ENCODE data around the gene C1QTNF8. TPM values are rescaled to one million over a fixed set of nuclear protein-coding genes. Genes with fewer than 3 reads are reported as not detected.

C1QTNF8 gene
- total RNA-seq, 6 donors from 2014 or later = 0.30 TPM; not detected in 5

DNA sequence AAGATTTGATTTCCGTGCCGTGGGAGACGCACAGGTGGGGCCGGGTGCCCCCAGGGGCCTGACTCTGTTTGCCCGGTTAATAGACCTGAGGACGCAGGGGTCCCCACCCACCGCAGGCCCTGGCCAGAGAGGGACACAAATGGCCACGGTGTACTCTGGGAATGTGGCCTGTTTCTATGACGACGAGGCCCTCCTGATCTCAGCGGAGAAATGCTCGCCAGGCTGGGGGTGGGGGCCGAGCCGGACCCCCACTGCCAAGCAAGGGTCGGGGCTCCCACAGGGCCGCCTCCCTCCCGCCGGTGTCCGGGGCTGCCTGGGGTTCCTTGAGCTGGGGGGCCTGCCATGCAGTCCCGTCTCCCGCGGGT lies 24.5 kb upstream of the C1QTNF8 start:
- H3K4me3 ChIP-seq = no peak overlapping the region
- H3K36me3 ChIP-seq = no peaks in the 10 kb centered on the region
- ATAC-seq (ENCODE audit: low FRiP score in 2 of 2) (no peak), DNase-seq (no peak)
- H3K9me3 ChIP-seq = no peaks in the 10 kb centered on the region
- WGBS, 2 donors = 46 to 69% methylated on average over 14 to 21 of the region's 22 CpGs
- TF ChIP-seq POLR2A (IDR thresholded peaks at IDR 0.05) (no peak), POLR2AphosphoS5 (IDR thresholded peaks at IDR 0.05) (no peak), EP300 (IDR thresholded peaks at IDR 0.05) (no peak), CTCF (IDR thresholded peaks at IDR 0.05) (no peak)
- H3K27ac ChIP-seq = no peak overlapping the region
- peaks cover 0 to 6% (median 0%) of the 10 kb centered on the region in 4 donors for H3K27me3 ChIP-seq
- H3K4me1 ChIP-seq = no peaks in the 10 kb centered on the region

DNA sequence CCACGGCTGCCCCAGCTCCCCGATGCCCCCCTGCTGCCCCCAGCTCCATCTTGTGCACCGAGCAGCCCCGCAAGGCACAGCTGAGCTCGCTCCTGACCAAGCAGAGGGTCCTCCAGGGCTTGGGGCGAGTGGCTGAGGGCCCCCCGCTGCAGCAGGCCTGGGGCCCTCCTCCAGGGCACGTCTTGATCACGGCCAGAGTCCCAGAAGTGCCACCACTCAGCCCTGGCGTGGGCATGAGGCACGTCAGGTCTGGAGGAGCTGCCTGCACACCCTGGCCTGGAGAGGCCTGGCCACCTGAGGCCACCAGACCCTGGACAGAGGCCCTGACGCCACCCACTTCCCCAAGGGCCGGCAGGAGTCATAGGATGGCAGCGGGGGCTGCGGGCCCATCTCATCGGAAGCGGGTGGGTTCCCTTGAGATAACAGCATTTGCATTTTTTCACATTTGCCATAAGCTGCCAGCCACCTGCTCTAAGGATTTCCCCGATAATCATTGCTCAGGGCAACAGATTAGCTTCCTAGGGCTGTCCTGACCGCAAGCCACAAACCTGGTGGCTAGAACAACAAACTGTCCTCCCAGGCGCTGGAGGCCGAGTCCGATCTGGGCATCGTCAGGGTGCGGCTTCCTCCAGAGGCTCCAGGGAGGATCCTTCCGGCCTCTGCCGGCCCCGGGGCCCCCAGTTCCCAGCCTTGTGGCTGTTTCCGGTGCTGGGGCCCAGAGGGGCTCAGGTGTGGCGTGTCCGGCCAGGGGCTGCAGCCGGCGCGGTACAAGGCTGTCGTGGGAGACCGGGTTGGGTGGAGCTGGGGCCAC lies 23.9 kb upstream of the C1QTNF8 start:
- ATAC-seq (ENCODE audit: low FRiP score in 2 of 2) (no peak), DNase-seq (peak in 1 of 2 donors; percentile 81)
- H3K4me1 ChIP-seq = no peaks in the 10 kb centered on the region
- 61 to 68% methylated on average over 29 to 30 of the region's 35 CpGs for WGBS, 2 donors
- no peaks in the 10 kb centered on the region for H3K36me3 ChIP-seq
- H3K27me3 ChIP-seq = peaks cover 0 to 6% (median 0%) of the 10 kb centered on the region in 4 donors
- H3K4me3 ChIP-seq = no peak overlapping the region
- TF ChIP-seq EP300 (IDR thresholded peaks at IDR 0.05) (no peak), POLR2A (IDR thresholded peaks at IDR 0.05) (no peak), POLR2AphosphoS5 (IDR thresholded peaks at IDR 0.05) (no peak), CTCF (IDR thresholded peaks at IDR 0.05) (no peak)
- no peak overlapping the region for H3K27ac ChIP-seq
- H3K9me3 ChIP-seq = no peaks in the 10 kb centered on the region

GRCh38 chr16:1119129-1119528 lies 23.1 kb upstream of the C1QTNF8 start:
- DNase-seq (no peak), ATAC-seq (ENCODE audit: low FRiP score in 2 of 2) (no peak)
- Histone ChIP-seq H3K27me3 (peaks cover 0 to 6% (median 0%) of the 10 kb centered on the region in 4 donors), H3K4me1 (no peaks in the 10 kb centered on the region), H3K9me3 (no peaks in the 10 kb centered on the region), H3K27ac (no peak overlapping the region), H3K4me3 (no peak overlapping the region), H3K36me3 (no peaks in the 10 kb centered on the region)
- TF ChIP-seq POLR2A (IDR thresholded peaks at IDR 0.05) = no peak
- no peak for TF ChIP-seq POLR2AphosphoS5 (IDR thresholded peaks at IDR 0.05)
- TF ChIP-seq CTCF (IDR thresholded peaks at IDR 0.05) = no peak
- no peak for TF ChIP-seq EP300 (IDR thresholded peaks at IDR 0.05)
- WGBS, 2 donors = 61% methylated on average over 12 of the region's 19 CpGs; no CpG with 5 or more reads in 1 of the 2 donors

DNA sequence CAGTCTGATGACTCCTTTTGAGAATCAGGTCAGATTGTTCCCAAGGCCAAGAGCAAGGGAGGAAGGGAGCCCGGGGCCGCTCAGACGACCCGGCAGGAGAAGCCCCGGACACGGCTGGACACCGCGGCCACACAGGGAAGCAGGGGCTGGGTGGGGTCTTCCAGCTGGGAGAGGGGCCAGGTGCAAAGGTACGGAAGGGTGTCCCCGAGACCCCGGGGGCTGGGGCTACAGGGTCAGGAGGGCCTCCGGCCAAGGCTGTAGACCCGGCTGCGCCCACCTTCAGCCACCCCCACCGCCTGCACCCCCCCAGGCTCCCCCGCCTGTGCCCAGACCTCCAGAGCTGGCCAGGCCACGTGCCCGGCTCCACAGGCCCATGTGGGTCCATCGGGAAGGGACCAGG lies 21.9 kb upstream of the C1QTNF8 start:
- peaks cover 0 to 6% (median 0%) of the 10 kb centered on the region in 4 donors for H3K27me3 ChIP-seq
- no peaks in the 10 kb centered on the region for H3K36me3 ChIP-seq
- ATAC-seq (ENCODE audit: low FRiP score in 2 of 2) (no peak), DNase-seq (peak in 1 of 2 donors; percentile 66)
- H3K9me3 ChIP-seq = no peaks in the 10 kb centered on the region
- WGBS, 2 donors = 55 to 70% methylated on average over 13 to 17 of the region's 19 CpGs
- H3K4me3 ChIP-seq = no peak overlapping the region
- H3K27ac ChIP-seq = no peak overlapping the region
- no peaks in the 10 kb centered on the region for H3K4me1 ChIP-seq
- TF ChIP-seq POLR2A (IDR thresholded peaks at IDR 0.05) = no peak
- TF ChIP-seq EP300 (IDR thresholded peaks at IDR 0.05) = no peak
- TF ChIP-seq CTCF (IDR thresholded peaks at IDR 0.05) = no peak
- TF ChIP-seq POLR2AphosphoS5 (IDR thresholded peaks at IDR 0.05) = no peak

Measured in upper lobe of left lung (tissue), 6 donors.